GM23248 (cell line): ENCODE measurements around the gene HIBADH.
A peak's percentile ranks its signal among the peaks of the same experiment; 100 is the strongest.

ENCODE experiments used
- EZH2 ChIP-seq: fragments of 200-600 bp; sonication (generic); IDR thresholded peaks from 2 replicates; pipeline ENCODE4 v1.6.1; 2018; ENCODE audit warnings: antibody characterized with exemption, mild to moderate bottlenecking; ENCODE audit not compliant: insufficient read depth, poor library complexity, severe bottlenecking
- EZH2phosphoT487 ChIP-seq: fragments of 200-600 bp; sonication (generic); IDR thresholded peaks from 2 replicates; pipeline ENCODE4 v1.6.1; 2018; ENCODE audit warnings: antibody characterized with exemption, moderate library complexity, mild to moderate bottlenecking, low read depth; ENCODE audit not compliant: insufficient read depth

- peak; percentile 98 for TF ChIP-seq EZH2phosphoT487
- no peak for TF ChIP-seq EZH2
Observed at GRCh38 chr7:27677912-27678612, 15.4 kb upstream of the HIBADH start.
